ENCODE measurements around the gene ZNF439. TPM values are rescaled to one million over a fixed set of nuclear protein-coding genes. Genes with fewer than 3 reads are reported as not detected.
"Not testable (repeated sequence)": the region's sequence is repeated elsewhere in the genome, so short reads cannot be mapped to it uniquely, and the experiment has no call there.

Gene ZNF439
- total RNA-seq, 2 experiments from 2014 or later: 9.7 to 10.2 TPM

DNA sequence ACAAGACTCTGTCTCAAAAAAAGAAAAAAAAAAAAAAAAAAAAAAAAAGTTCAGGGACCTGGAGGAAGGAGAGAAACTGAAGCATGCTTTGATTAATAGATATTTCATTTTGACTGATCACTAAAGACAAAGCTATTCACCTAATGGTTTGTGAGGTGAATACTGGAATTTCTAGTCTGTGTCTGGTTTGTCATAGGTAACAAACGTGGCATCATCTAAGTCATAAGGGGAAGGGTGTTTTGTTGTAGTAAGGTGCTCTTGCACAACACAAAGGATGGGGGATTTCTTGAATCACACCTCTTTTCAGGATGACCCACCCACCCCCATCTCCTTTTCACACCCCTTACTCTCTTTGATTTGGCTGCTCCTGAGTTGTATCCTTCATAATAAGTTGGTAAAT lies 25.2 kb downstream of the ZNF439 start:
- H3K27me3 Mint-ChIP-seq (ENCODE audit: low read depth): no peaks in the 10 kb centered on the region
- H3K4me3 Mint-ChIP-seq: no peak overlapping the region
- ChIA-PET CTCF (interaction anchor here (2.0 kb wide), 1 partner anchor 76 kb away, joined by 5 read pairs; the partner anchor contains the start of gene ZNF491), POLR2A (interaction anchor here (1.0 kb wide), 1 partner anchor 60 kb away, joined by 3 read pairs; the partner anchor contains the start of gene ZNF440)
- peaks cover 11% of the 10 kb centered on the region for H3K36me3 Mint-ChIP-seq (ENCODE audit: low read depth)
- ATAC-seq (no peak), DNase-seq (no peak)
- H3K9me3 Mint-ChIP-seq (ENCODE audit: insufficient read depth): peaks cover 11% of the 10 kb centered on the region
- H3K4me1 Mint-ChIP-seq (ENCODE audit: low read depth): no peaks in the 10 kb centered on the region
- no peak overlapping the region for H3K27ac Mint-ChIP-seq

DNA sequence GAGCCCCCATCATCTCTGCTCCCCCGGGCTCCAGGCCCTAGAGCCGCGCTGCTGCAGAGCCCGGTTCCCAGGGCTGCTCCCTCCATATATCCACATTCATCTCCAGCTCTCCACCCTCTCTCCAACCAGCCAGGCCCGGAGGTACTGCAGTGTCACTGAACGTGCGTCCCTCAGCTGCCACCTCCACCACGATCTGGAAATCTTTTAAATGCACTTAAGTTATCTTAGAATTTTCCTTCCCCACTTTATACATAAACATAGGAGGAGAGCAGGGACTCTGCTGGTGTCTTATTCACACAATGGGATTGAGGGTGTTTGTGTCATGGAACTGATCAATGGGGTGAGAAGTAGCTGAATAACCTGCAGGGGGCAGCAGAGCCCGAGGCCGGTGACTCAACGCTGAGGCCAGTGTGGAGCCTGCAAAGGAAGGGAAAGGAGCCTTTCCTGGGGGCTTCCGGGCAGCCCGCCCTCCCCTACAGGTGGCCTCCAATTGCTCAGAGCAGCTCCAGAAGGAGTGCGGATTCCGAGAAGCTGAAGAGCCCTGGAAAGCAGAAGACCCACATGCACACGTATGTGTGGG lies 31.3 kb downstream of the ZNF439 start:
- POLR2A ChIA-PET: interaction anchor here (0.6 kb wide), 1 partner anchor 64 kb away, joined by 3 read pairs; no protein-coding TSS in a partner anchor
- CTCF ChIA-PET: interaction anchor here (0.8 to 8.8 kb wide), 9 partner anchors 12 to 261 kb away, joined by 3 to 49 read pairs (median 5); partner anchors contain the start of genes ZNF20, ZNF491 and ZNF700
- not testable (repeated sequence) for H3K9me3 Mint-ChIP-seq (ENCODE audit: insufficient read depth); H3K4me3 Mint-ChIP-seq; H3K4me1 Mint-ChIP-seq (ENCODE audit: low read depth); H3K36me3 Mint-ChIP-seq (ENCODE audit: low read depth); H3K27ac Mint-ChIP-seq; H3K27me3 Mint-ChIP-seq (ENCODE audit: low read depth)
- DNase-seq: peak; percentile 56
- peak; percentile 42 for ATAC-seq

DNA sequence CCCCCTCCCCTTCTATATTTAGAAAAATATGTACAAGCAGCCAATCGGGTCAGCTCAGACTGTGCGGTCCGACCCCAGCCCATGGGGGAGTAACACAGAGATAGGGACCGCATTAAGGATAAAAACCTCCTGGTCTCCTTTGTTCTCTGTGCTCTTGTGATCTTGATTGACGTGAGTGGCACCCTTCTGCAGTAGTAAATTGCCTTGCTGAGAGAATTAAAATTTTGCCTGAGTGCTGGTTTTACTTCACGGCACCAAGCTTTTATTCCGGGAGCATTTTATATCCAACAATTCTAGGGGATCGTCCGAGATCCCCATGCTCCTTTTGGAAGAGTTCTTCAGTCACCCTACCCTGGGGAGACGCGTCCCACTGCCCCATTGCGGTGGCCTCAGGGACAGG lies 32.1 kb downstream of the ZNF439 start:
- Mint-ChIP-seq H3K9me3 (ENCODE audit: insufficient read depth) (no peaks in the 10 kb centered on the region), H3K27me3 (ENCODE audit: low read depth) (peaks cover 5% of the 10 kb centered on the region), H3K36me3 (ENCODE audit: low read depth) (no peaks in the 10 kb centered on the region), H3K4me1 (ENCODE audit: low read depth) (no peaks in the 10 kb centered on the region), H3K27ac (no peak overlapping the region), H3K4me3 (no peak overlapping the region)
- DNase-seq (no peak), ATAC-seq (no peak)
- CTCF ChIA-PET: interaction anchor here (1.0 to 8.8 kb wide), 8 partner anchors 11 to 257 kb away, joined by 3 to 49 read pairs (median 6); partner anchors contain the start of genes ZNF491 and ZNF700
- POLR2A ChIA-PET: no interaction called here

DNA sequence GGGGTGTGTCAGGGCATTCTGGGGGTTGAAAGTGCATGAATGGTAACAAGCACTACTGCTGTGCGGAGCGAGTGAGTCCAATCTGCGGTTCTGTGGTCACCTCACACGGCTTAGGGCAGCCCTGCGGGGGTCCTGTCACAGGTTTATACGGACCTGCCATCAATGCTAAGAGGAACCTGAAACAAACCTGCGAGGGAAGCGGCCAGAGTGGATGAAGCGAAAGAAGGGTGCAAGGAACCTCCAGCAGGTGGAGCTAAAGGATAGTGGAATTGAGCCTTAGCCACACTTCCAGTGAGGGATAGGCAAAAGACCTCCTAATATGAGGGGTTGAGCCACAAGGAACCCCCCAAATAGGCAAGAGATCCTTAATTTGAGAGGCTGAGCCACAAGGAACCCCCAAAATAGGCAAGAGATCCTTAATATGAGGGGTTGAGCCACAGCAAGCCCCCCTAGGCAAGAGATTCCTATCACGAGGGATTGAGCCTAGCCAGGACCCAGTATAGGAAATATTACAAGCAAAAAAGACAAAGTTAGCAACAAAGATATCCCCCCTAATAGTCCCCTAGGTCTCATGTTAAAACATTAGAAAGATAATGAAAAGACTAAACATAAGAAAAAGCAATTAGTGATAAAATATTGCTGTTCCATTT lies 32.8 kb downstream of the ZNF439 start:
- Mint-ChIP-seq H3K9me3 (ENCODE audit: insufficient read depth) (no peaks in the 10 kb centered on the region), H3K27ac (no peak overlapping the region), H3K4me3 (no peak overlapping the region), H3K36me3 (ENCODE audit: low read depth) (no peaks in the 10 kb centered on the region), H3K27me3 (ENCODE audit: low read depth) (peaks cover 6% of the 10 kb centered on the region), H3K4me1 (ENCODE audit: low read depth) (no peaks in the 10 kb centered on the region)
- CTCF ChIA-PET: interaction anchor here (1.0 to 8.8 kb wide), 6 partner anchors 42 to 256 kb away, joined by 3 to 49 read pairs (median 8); partner anchors contain the start of genes ZNF491 and ZNF700
- DNase-seq (peak; percentile 77), ATAC-seq (peak; percentile 82)
- POLR2A ChIA-PET: no interaction called here

DNA sequence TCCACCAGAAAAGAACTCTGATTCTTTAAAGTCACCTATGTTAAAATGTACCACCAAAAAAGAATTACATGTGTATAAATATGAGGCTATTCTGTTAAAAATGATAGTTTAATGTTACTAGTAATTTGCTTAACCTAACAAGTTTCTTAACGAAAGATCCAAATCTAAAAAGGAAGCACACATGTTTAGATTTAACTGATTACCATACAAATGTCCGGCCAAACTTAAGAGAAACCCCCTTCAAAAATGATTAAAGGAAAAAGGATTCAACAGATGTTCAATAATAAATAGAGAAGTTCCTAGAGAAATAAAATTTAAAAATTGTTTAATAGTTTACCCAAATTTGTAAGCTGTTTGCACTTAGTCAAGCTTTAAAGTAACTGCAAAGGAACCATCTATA lies 34.1 kb downstream of the ZNF439 start:
- H3K27ac Mint-ChIP-seq: no peak overlapping the region
- ATAC-seq (no peak), DNase-seq (no peak)
- H3K4me1 Mint-ChIP-seq (ENCODE audit: low read depth): peaks cover 6% of the 10 kb centered on the region
- peaks cover 5% of the 10 kb centered on the region for H3K9me3 Mint-ChIP-seq (ENCODE audit: insufficient read depth)
- peaks cover 7% of the 10 kb centered on the region for H3K27me3 Mint-ChIP-seq (ENCODE audit: low read depth)
- H3K4me3 Mint-ChIP-seq: no peak overlapping the region
- ChIA-PET POLR2A (no interaction called here), CTCF (interaction anchor here (0.5 to 8.8 kb wide), 8 partner anchors 41 to 428 kb away, joined by 3 to 49 read pairs (median 11); partner anchors contain the start of genes ZNF20, ZNF491 and ZNF700)
- no peaks in the 10 kb centered on the region for H3K36me3 Mint-ChIP-seq (ENCODE audit: low read depth)

DNA sequence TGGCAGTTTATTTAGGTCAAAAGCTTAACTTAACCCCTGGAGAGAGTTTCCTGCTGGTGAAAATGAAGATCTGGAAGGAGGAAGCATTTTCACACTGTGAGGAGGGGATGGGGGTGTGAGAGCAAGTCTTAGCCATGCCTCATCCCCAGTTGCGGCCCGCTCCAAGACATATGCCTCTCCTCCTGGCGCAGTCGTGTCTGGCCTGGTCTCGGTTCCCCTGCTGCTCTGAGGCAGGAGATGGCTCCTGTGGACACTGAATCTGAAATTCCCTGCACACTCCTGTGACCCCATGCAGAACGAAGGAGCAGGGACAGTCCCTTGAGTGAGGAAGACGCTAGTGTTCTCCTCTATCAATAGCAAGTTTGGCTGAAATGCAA lies 38.7 kb downstream of the ZNF439 start:
- Mint-ChIP-seq H3K27ac (peak overlapping the region; percentile 74), H3K9me3 (ENCODE audit: insufficient read depth) (peaks cover 5% of the 10 kb centered on the region), H3K4me1 (ENCODE audit: low read depth) (peaks cover 21% of the 10 kb centered on the region), H3K36me3 (ENCODE audit: low read depth) (peaks cover 7% of the 10 kb centered on the region), H3K27me3 (ENCODE audit: low read depth) (peaks cover 7% of the 10 kb centered on the region), H3K4me3 (peak overlapping the region; percentile 81)
- ChIA-PET CTCF (interaction anchor here (0.7 to 8.8 kb wide), 2 partner anchors 36 to 90 kb away, joined by 3 to 49 read pairs; partner anchors contain the start of gene ZNF700), POLR2A (interaction anchor here (3.9 kb wide), 1 partner anchor 38 kb away, joined by 17 read pairs; the partner anchor contains the start of gene ZNF700)
- no peak for DNase-seq
- no peak for ATAC-seq

DNA sequence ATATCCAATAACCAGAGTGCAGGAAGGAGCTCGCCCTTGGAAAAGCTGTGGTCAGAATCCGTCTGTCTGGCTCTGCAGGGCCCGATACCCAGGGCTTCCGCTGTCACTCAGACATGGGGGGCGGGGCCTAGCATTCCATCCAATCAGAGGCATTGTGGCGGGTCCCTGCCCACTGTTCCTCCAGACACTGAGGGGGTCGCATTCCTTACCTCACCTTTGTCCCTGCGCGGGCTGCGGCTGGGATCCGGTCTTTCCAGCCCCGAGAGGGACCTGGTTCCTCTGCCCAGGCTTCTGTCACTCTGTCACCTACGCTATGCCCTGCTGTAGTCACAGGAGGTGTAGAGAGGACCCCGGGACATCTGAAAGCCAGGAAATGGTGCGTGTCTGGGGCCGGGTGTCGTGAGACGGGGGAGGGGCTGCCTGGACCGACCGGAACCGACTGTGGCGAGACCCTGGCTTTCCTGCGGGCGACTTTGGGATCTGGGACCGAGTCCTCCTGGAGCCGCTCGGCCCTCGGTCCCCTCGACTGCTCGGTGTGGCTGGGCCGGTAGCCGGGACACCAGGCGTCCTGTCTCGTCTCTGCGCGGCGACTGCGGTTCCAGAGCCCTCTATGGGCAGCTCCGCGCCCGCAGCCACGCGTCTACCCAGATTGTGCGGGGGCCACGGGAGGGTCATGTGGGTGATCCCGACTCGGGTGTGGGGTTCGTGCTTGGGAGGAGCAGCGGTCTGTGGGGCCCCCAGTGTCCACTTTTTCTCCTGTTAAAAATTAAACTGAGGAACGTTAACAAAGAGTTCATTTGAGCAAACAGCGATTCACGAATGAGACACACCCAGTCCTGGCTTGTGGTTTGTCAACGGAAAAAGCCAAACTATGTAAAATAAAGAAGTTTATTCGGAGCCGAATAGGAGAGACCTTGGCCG lies 39.3 kb downstream of the ZNF439 start, which contains the start of gene ZNF69:
Gene ZNF69 (plus strand): TSS at position 172 of the 921 bp plus-strand sequence. CDS start 142 bp downstream, at position 314.
- H3K9me3 Mint-ChIP-seq (ENCODE audit: insufficient read depth): peaks cover 5% of the 10 kb centered on the region
- H3K27ac Mint-ChIP-seq: peak within 1 kb of the TSS; percentile 74
- H3K4me1 Mint-ChIP-seq (ENCODE audit: low read depth): peaks cover 21% of the 10 kb centered on the region
- peaks cover 7% of the 10 kb centered on the region for H3K27me3 Mint-ChIP-seq (ENCODE audit: low read depth)
- ChIA-PET CTCF (interaction anchor here (0.7 kb wide), 1 partner anchor 90 kb away, joined by 3 read pairs; no protein-coding TSS in a partner anchor), POLR2A (interaction anchor here (3.9 kb wide), 1 partner anchor 37 kb away, joined by 17 read pairs; the partner anchor contains the start of gene ZNF700)
- peak; percentile 71 for DNase-seq
- peaks cover 7% of the 10 kb centered on the region for H3K36me3 Mint-ChIP-seq (ENCODE audit: low read depth)
- peak within 1 kb of the TSS; percentile 81 for H3K4me3 Mint-ChIP-seq
- peak; percentile 92 for ATAC-seq

DNA sequence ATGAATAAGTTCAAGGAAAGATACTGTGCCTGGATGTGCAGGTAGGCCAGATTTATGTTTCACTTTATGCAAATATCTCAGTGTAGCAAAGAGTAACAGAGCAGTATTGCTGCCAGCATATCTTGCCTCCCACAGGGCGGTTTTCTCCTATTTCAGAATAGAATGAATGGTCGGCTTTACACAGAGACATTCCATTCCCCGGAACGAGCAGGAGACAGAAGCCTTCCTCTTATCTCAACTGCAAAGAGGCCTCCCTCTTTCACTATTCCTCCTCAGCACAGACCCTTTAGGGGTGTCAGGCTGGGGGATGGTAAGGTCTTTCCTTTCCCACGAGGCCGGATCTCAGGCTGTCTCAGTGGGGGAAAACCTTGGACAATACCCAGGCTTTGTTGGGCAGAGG lies 41.4 kb downstream of the ZNF439 start:
- DNase-seq; POLR2A ChIA-PET; CTCF ChIA-PET; ATAC-seq; H3K27ac Mint-ChIP-seq; H3K36me3 Mint-ChIP-seq (ENCODE audit: low read depth); H3K27me3 Mint-ChIP-seq (ENCODE audit: low read depth): not testable (repeated sequence)
- peaks cover 10% of the 10 kb centered on the region for H3K9me3 Mint-ChIP-seq (ENCODE audit: insufficient read depth)
- H3K4me3 Mint-ChIP-seq: peak overlapping the region; percentile 23
- H3K4me1 Mint-ChIP-seq (ENCODE audit: low read depth): peaks cover 21% of the 10 kb centered on the region

DNA sequence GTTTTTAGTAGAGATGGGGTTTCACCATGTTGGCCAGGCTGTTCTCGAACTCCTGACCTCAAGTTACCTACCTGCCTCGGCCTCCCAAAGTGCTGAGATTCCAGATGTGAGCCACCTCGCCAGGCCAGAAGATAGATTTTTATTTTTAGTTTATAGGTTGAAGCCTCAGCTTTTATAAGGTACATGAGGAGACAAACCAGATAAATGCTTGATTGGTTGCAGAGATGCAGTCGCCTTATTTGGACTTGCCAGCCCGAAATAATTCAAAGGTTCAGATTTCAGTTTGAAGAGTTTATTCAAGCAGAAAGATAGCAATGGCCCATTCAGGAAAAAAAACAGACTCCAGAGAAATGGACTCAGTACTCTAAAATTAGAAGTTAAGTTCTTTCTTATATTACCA lies 42.1 kb downstream of the ZNF439 start:
- Mint-ChIP-seq H3K9me3 (ENCODE audit: insufficient read depth) (peaks cover 10% of the 10 kb centered on the region), H3K27me3 (ENCODE audit: low read depth) (peaks cover 2% of the 10 kb centered on the region), H3K36me3 (ENCODE audit: low read depth) (peaks cover 14% of the 10 kb centered on the region), H3K4me3 (no peak overlapping the region), H3K27ac (no peak overlapping the region), H3K4me1 (ENCODE audit: low read depth) (peaks cover 21% of the 10 kb centered on the region)
- CTCF ChIA-PET: no interaction called here
- POLR2A ChIA-PET: no interaction called here
- no peak for ATAC-seq
- DNase-seq: no peak

DNA sequence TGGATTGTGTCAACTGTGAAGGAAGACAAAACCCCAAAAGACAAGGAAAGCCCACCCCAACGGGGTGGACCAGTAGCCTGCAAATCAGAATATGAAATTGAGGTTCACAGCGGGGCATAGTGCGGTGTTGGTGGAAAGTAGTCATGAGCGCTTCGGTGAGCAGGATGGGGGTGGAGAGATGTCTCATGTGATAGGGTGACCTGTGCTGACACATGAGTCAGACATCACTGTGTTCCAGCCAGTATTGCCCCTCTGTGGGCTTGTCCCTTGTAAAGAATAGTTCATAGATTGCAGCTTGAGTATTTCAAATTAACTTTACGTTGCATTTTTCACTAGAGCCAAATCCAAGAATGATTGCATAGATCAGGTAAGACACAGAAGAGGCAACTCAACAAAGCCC lies 46.3 kb downstream of the ZNF439 start:
- ChIA-PET POLR2A (no interaction called here), CTCF (no interaction called here)
- Mint-ChIP-seq H3K4me1 (ENCODE audit: low read depth) (no peaks in the 10 kb centered on the region), H3K27me3 (ENCODE audit: low read depth) (no peaks in the 10 kb centered on the region), H3K27ac (no peak overlapping the region), H3K9me3 (ENCODE audit: insufficient read depth) (peaks cover 18% of the 10 kb centered on the region), H3K36me3 (ENCODE audit: low read depth) (peaks cover 14% of the 10 kb centered on the region), H3K4me3 (no peak overlapping the region)
- no peak for ATAC-seq
- DNase-seq: no peak

DNA sequence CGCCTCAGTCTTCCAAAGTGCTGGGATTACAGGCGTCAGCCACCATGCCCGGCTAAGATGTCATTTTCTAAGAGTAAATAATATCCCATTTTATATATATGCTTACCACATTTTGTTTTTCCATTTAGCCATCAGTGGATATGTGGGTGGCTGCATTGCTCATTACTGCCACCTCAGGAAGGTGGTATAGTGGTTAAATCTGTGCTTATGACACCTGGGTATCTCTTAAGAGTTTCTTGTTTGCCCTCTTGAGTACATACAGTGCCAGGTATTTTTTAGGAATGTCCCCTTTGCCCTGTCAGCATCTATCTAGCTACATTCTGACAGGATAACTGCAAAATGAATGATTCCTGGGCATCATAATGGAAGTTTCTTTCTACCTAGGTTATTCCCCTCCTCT lies 53.7 kb downstream of the ZNF439 start:
- no peak for DNase-seq
- ATAC-seq: no peak
- Mint-ChIP-seq H3K4me3 (no peak overlapping the region), H3K27ac (no peak overlapping the region), H3K27me3 (ENCODE audit: low read depth) (no peaks in the 10 kb centered on the region), H3K4me1 (ENCODE audit: low read depth) (no peaks in the 10 kb centered on the region), H3K9me3 (ENCODE audit: insufficient read depth) (peaks cover 51% of the 10 kb centered on the region), H3K36me3 (ENCODE audit: low read depth) (peaks cover 44% of the 10 kb centered on the region)
- POLR2A ChIA-PET: no interaction called here
- CTCF ChIA-PET: no interaction called here
